ENCODE measurements around the gene PKD1L1. TPM values are rescaled to one million over a fixed set of nuclear protein-coding genes. Genes with fewer than 3 reads are reported as not detected.

PKD1L1 gene
- total and polyA plus RNA-seq, 4 donors, result 0.26 to 1.1 (median 0.55) TPM

DNA sequence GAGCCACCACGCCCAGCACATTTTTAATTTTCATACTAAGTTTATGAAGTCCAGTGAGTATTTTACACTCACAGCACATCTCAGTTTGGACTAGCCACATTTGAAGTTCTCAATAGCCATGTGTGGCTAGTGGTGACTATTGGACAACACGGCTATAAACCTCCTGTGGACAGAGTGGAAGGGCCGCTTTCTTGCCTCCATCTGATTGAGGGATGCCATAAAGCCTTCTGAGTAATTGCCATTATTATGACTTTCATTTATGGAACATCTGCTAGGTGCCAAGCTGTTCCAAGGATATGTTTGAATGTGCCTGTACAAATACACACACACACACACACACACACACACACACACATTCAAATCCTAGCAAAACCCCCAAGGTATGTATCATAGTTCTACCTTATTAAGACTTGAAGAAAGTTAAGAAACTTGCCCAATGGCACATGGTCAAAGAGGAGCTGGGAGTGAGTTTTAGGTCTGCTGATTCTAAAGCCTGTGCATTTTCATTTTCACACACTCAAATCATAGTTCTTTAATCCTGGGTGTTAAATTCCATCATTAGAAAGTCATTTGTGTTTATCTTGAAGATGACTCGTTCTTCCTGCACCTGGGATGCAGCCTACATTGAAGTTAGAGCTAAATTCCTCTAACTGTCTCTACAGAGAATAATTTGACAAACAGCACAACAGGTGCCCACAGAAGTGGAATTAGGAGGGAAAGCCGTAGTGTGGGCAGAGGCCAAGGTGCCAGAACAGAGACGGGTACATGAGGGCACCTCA lies 143.3 kb downstream of the PKD1L1 start:
- no peaks in the 10 kb centered on the region for H3K27me3 ChIP-seq (ENCODE audit: control insufficient read depth in 3 of 3, insufficient read depth in 3 of 3, low read length in 2 of 3)
- DNase-seq, result no peak
- H3K9ac ChIP-seq (ENCODE audit: insufficient read depth in 1 of 2, low read length in 2 of 2), result no peak overlapping the region
- H3K4me1 ChIP-seq (ENCODE audit: control insufficient read depth in 5 of 5, insufficient read depth in 5 of 5, low read length in 5 of 5), result peaks cover 0 to 11% (median 7%) of the 10 kb centered on the region in 5 donors
- TF ChIP-seq, protein P1, sequence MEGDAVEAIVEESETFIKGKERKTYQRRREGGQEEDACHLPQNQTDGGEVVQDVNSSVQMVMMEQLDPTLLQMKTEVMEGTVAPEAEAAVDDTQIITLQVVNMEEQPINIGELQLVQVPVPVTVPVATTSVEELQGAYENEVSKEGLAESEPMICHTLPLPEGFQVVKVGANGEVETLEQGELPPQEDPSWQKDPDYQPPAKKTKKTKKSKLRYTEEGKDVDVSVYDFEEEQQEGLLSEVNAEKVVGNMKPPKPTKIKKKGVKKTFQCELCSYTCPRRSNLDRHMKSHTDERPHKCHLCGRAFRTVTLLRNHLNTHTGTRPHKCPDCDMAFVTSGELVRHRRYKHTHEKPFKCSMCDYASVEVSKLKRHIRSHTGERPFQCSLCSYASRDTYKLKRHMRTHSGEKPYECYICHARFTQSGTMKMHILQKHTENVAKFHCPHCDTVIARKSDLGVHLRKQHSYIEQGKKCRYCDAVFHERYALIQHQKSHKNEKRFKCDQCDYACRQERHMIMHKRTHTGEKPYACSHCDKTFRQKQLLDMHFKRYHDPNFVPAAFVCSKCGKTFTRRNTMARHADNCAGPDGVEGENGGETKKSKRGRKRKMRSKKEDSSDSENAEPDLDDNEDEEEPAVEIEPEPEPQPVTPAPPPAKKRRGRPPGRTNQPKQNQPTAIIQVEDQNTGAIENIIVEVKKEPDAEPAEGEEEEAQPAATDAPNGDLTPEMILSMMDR (IDR thresholded peaks at IDR 0.05; ENCODE audit: control extremely low read depth, extremely low read depth), result no peak
- WGBS, 2 donors, result 94 to 98% methylated on average over 6 of the region's 6 CpGs
- no peak for ATAC-seq (ENCODE audit: insufficient read depth, low FRiP score)
- H3K36me3 ChIP-seq (ENCODE audit: control insufficient read depth in 4 of 4, insufficient read depth in 4 of 4, low read length in 4 of 4), result no peaks in the 10 kb centered on the region
- H3K9me3 ChIP-seq (ENCODE audit: control insufficient read depth in 4 of 4, insufficient read depth in 3 of 4, low read length in 3 of 4), result no peaks in the 10 kb centered on the region
- no peak overlapping the region for H3K27ac ChIP-seq (ENCODE audit: low read depth in 1 of 2, low read length in 1 of 2)
- H3K4me3 ChIP-seq, result no peak overlapping the region

- no peaks in the 10 kb centered on the region for H3K27me3 ChIP-seq (ENCODE audit: control insufficient read depth in 3 of 3, insufficient read depth in 3 of 3, low read length in 2 of 3)
- peaks cover 0 to 11% (median 7%) of the 10 kb centered on the region in 5 donors for H3K4me1 ChIP-seq (ENCODE audit: control insufficient read depth in 5 of 5, insufficient read depth in 5 of 5, low read length in 5 of 5)
- no peaks in the 10 kb centered on the region for H3K9me3 ChIP-seq (ENCODE audit: control insufficient read depth in 4 of 4, insufficient read depth in 3 of 4, low read length in 3 of 4)
- no peak overlapping the region for H3K4me3 ChIP-seq
- H3K9ac ChIP-seq (ENCODE audit: insufficient read depth in 1 of 2, low read length in 2 of 2), result no peak overlapping the region
- TF ChIP-seq, protein P1 (IDR thresholded peaks at IDR 0.05; ENCODE audit: control extremely low read depth, extremely low read depth), result no peak
- ATAC-seq (ENCODE audit: insufficient read depth, low FRiP score) (no peak), DNase-seq (no peak)
- no peak overlapping the region for H3K27ac ChIP-seq (ENCODE audit: low read depth in 1 of 2, low read length in 1 of 2)
- 74 to 87% methylated on average over 4 of the region's 4 CpGs for WGBS, 2 donors
- H3K36me3 ChIP-seq (ENCODE audit: control insufficient read depth in 4 of 4, insufficient read depth in 4 of 4, low read length in 4 of 4), result no peaks in the 10 kb centered on the region
Observed at GRCh38 chr7:47803846-47804245, 144.4 kb downstream of the PKD1L1 start.

- H3K27ac ChIP-seq (ENCODE audit: low read depth in 1 of 2, low read length in 1 of 2), result no peak overlapping the region
- H3K9me3 ChIP-seq (ENCODE audit: control insufficient read depth in 4 of 4, insufficient read depth in 3 of 4, low read length in 3 of 4), result no peaks in the 10 kb centered on the region
- 83 to 88% methylated on average over 6 of the region's 6 CpGs for WGBS, 2 donors
- no peaks in the 10 kb centered on the region for H3K27me3 ChIP-seq (ENCODE audit: control insufficient read depth in 3 of 3, insufficient read depth in 3 of 3, low read length in 2 of 3)
- H3K36me3 ChIP-seq (ENCODE audit: control insufficient read depth in 4 of 4, insufficient read depth in 4 of 4, low read length in 4 of 4), result no peaks in the 10 kb centered on the region
- no peak for DNase-seq
- no peak for ATAC-seq (ENCODE audit: insufficient read depth, low FRiP score)
- peaks cover 0 to 11% (median 7%) of the 10 kb centered on the region in 5 donors for H3K4me1 ChIP-seq (ENCODE audit: control insufficient read depth in 5 of 5, insufficient read depth in 5 of 5, low read length in 5 of 5)
- no peak overlapping the region for H3K4me3 ChIP-seq
- TF ChIP-seq, protein P1 (IDR thresholded peaks at IDR 0.05; ENCODE audit: control extremely low read depth, extremely low read depth), result no peak
- H3K9ac ChIP-seq (ENCODE audit: insufficient read depth in 1 of 2, low read length in 2 of 2), result no peak overlapping the region
Observed at GRCh38 chr7:47803025-47803424, 145.2 kb downstream of the PKD1L1 start.

Measured in lung (tissue), 12 donors.